HG03520 (cell line): ENCODE measurements around the gene PLEKHA6.

ENCODE experiments used
- ATAC-seq: cut with Tn5 transposase; IDR thresholded peaks from one replicate; pipeline ENCODE4 v1.9.1; 2021; ENCODE audit warnings: mild to moderate bottlenecking, moderate library complexity; ENCODE audit not compliant: unreplicated experiment

The PLEKHA6 gene

GRCh38 chr1:204219971-204220616 lies 139.6 kb downstream of the PLEKHA6 start:
- no peak for ATAC-seq

GRCh38 chr1:204218552-204218951 lies 141.2 kb downstream of the PLEKHA6 start:
- ATAC-seq, result no peak

GRCh38 chr1:204217648-204218000 lies 142.1 kb downstream of the PLEKHA6 start:
- ATAC-seq, result no peak

GRCh38 chr1:204216880-204217647 lies 142.7 kb downstream of the PLEKHA6 start:
- no peak for ATAC-seq

- no peak for ATAC-seq
Observed at GRCh38 chr1:204216236-204216635, 143.5 kb downstream of the PLEKHA6 start.

- ATAC-seq, result no peak
Observed at GRCh38 chr1:204213668-204214662, 145.8 kb downstream of the PLEKHA6 start, which contains the start of gene GOLT1A. Gene GOLT1A (minus strand): TSS chr1:204213988. CDS start chr1:204213906, 82 bp downstream.

- no peak for ATAC-seq
Observed at GRCh38 chr1:204212715-204213114, 147.0 kb downstream of the PLEKHA6 start.

DNA sequence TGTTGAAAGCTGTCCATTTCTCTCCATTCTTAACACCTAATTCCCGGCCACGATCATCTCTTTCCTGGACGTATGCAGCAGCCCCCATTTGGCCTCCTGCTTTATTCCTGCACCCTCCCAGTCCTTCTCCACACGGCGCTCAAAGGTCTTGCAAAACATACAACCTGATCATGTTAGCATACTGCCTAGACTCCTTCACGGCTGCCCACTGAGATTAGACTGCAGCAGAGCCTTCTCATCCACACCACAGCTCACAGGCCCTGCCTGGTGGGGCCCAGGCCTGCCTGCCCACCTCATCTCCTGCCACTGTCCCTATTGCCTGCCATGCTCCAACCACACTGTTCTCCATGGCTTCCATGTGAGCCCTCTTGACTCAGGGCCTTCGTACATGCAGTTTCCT lies 148.7 kb downstream of the PLEKHA6 start:
- no peak for ATAC-seq

DNA sequence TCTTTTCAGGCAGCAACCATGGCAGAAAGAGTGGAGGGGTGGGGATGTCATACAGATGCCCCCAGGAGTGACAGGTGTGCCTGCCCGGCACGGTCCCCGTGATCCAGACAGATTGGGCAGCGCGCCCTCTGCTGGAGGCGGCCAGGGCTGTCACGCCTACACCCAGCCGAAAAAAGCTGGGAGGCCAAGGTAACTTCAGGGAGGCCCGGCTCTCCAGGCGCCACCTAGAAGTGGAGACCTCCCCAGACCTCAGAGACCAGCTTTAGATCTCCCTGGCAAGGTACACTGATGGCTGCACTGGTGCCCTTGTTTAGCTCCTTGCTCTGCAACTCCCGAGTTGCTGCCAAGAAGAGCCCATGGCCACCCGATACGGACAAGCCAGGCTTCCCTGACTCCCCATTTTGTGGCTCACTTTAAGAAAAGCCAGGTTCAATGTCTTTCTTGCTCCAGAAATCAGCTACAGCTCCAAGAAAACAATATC lies 152.6 kb downstream of the PLEKHA6 start:
- no peak for ATAC-seq

GRCh38 chr1:204206121-204206520 lies 153.6 kb downstream of the PLEKHA6 start:
- no peak for ATAC-seq

- no peak for ATAC-seq
Observed at GRCh38 chr1:204205486-204205885, 154.2 kb downstream of the PLEKHA6 start.

DNA sequence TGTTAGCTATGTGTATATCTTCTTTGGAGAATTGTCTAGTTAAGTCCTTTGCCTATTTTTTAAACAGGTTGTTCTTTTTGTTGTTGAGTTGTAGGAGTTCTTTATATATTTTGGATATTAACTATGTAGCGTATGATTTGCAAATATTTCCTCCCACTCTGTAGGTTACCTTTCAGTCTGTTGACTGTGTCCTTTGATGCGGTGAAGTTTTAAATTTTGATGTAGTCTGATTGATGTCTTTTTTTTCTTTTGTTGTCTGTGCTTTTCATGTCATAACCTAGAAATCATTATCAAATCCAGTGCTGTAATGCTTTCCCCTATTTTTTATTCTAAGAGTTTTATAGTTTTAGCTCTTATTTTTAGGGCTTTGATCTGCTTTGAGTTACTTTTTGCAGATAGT lies 154.8 kb downstream of the PLEKHA6 start:
- no peak for ATAC-seq

DNA sequence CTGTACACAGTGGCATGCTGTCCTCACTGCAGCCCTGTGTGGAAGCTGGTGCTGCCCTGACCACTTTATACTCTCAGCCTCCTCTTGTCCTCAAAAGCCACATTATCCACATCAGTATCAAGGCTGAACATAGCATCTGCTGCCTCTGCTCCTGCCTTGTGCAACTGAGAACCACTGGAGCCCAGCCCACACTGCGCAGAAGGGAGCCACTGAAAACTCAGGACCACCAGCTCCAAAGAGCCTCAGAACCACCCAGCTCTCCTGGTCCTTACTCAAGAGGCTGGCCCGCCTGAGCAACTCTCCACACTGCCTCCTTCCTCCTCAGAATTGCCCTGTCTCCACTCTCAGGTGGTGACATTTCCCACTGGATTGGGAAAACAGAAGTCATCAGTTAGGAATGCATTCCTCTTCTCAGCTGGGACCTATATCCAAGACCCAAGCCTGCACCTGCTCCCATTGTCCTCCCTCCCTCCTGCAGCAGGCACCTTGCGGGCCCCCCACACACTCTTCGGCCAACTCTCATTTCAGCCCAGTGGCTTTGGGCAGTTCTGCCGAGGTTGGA lies 156.4 kb downstream of the PLEKHA6 start:
- no peak for ATAC-seq

- no peak for ATAC-seq
Observed at GRCh38 chr1:204202481-204202880, 157.2 kb downstream of the PLEKHA6 start.

- ATAC-seq, result no peak
Observed at GRCh38 chr1:204201348-204202040, 158.2 kb downstream of the PLEKHA6 start.

DNA sequence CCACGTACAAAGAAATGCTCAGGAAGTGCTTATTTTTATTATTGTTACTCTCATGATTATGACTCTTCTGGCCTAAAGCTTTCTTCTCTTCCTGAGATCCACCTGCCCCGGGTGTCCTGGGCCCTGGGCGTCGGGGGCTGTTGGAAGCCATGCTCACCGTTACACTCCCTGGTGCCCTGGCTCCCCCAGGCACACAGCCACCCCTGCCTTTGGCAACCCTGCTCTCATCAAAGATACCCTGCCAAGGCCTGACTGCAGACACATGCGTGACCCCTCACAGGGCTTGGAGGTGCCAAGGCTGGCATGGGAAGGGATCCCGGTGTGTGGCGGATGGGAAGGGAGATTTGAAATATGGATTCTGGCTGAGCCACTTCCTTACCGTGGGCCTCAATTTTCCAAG lies 160.2 kb downstream of the PLEKHA6 start:
- ATAC-seq, result no peak

- ATAC-seq, result no peak
Observed at GRCh38 chr1:204198348-204199340, 161.1 kb downstream of the PLEKHA6 start.

GRCh38 chr1:204197068-204197467 lies 162.7 kb downstream of the PLEKHA6 start:
- no peak for ATAC-seq
